GM21447 (cell line): ENCODE results near the gene DNM3.

Experiments
- ATAC-seq: cut with Tn5 transposase; IDR thresholded peaks from one replicate; pipeline ENCODE4 v1.9.1; 2021; ENCODE audit not compliant: unreplicated experiment

The DNM3 gene

GRCh38 chr1:171969226-171969625, 127.9 kb downstream of the DNM3 start:
- no peak for ATAC-seq

GRCh38 chr1:171969813-171970212, 128.5 kb downstream of the DNM3 start:
- ATAC-seq = no peak

GRCh38 chr1:171972846-171973245, 131.5 kb downstream of the DNM3 start:
- no peak for ATAC-seq

GRCh38 chr1:171973421-171973820, 132.1 kb downstream of the DNM3 start:
- no peak for ATAC-seq

GRCh38 chr1:171981303-171981702, 140.0 kb downstream of the DNM3 start:
- ATAC-seq = no peak

- no peak for ATAC-seq
These were observed 142.3 kb downstream of the DNM3 start for GRCh38 chr1:171983584-171983983.

GRCh38 chr1:171984262-171984661, 143.0 kb downstream of the DNM3 start:
- no peak for ATAC-seq

- no peak for ATAC-seq
These were observed 143.7 kb downstream of the DNM3 start for GRCh38 chr1:171984850-171985485.

GRCh38 chr1:171985639-171986038, 144.3 kb downstream of the DNM3 start:
- ATAC-seq = no peak

- ATAC-seq = no peak
These were observed 147.1 kb downstream of the DNM3 start for GRCh38 chr1:171988243-171988885.

GRCh38 chr1:171990371-171990770, 149.1 kb downstream of the DNM3 start:
- no peak for ATAC-seq

GRCh38 chr1:171994293-171994692, 153.0 kb downstream of the DNM3 start:
- no peak for ATAC-seq

GRCh38 chr1:171995573-171995972, 154.3 kb downstream of the DNM3 start:
- ATAC-seq = no peak

GRCh38 chr1:171997936-171998335, 156.6 kb downstream of the DNM3 start:
- ATAC-seq = no peak

- no peak for ATAC-seq
These were observed 157.4 kb downstream of the DNM3 start for GRCh38 chr1:171998711-171999110.

GRCh38 chr1:171999756-172000155, 158.5 kb downstream of the DNM3 start:
- no peak for ATAC-seq

GRCh38 chr1:172001288-172001687, 160.0 kb downstream of the DNM3 start:
- ATAC-seq = no peak

GRCh38 chr1:172002725-172003345, 161.5 kb downstream of the DNM3 start:
- no peak for ATAC-seq

- no peak for ATAC-seq
These were observed 162.7 kb downstream of the DNM3 start for GRCh38 chr1:172003766-172004530.

GRCh38 chr1:172004671-172005070, 163.4 kb downstream of the DNM3 start:
- ATAC-seq = no peak

GRCh38 chr1:172005856-172006255, 164.6 kb downstream of the DNM3 start:
- no peak for ATAC-seq

GRCh38 chr1:172006660-172007059, 165.4 kb downstream of the DNM3 start:
- ATAC-seq = no peak
